Hepatocyte (in vitro differentiated cells): ENCODE results near the gene MAS1. TPM values are rescaled to one million over a fixed set of nuclear protein-coding genes. Genes with fewer than 3 reads are reported as not detected.

ENCODE experiments used
- DNase-seq: peaks from one replicate; pipeline ENCODE4 v3.0.0-alpha.2; 2016; ENCODE audit warnings: low spot score
- H2AFZ ChIP-seq: fragments of 200-600 bp; sonication (generic); 2 replicates; pipeline ENCODE4 v1.6.0; 2016; ENCODE audit warnings: antibody characterized with exemption, mild to moderate bottlenecking
- H3K27ac ChIP-seq: fragments of 200-600 bp; sonication (generic); 2 replicates; pipeline ENCODE4 v1.5.1; 2016; ENCODE audit warnings: mild to moderate bottlenecking
- H3K27me3 ChIP-seq: fragments of 200-600 bp; sonication (generic); 2 replicates; pipeline ENCODE4 v1.6.1; 2016
- H3K36me3 ChIP-seq: fragments of 200-600 bp; sonication (generic); replicated peaks from 2 replicates; pipeline ENCODE4 v1.5.1; 2016; ENCODE audit warnings: low read depth; ENCODE audit not compliant: insufficient read depth
- H3K4me1 ChIP-seq: fragments of 200-600 bp; sonication (generic); 2 replicates; pipeline ENCODE4 v1.5.1; 2016; ENCODE audit warnings: mild to moderate bottlenecking, moderate library complexity; ENCODE audit not compliant: insufficient read depth
- H3K4me2 ChIP-seq: fragments of 200-600 bp; sonication (generic); 2 replicates; pipeline ENCODE4 v1.6.0; 2016
- H3K4me3 ChIP-seq: fragments of 200-600 bp; sonication (generic); 2 replicates; pipeline ENCODE4 v1.5.1; 2016; ENCODE audit warnings: mild to moderate bottlenecking
- H3K79me2 ChIP-seq: fragments of 200-600 bp; sonication (generic); 2 replicates; pipeline ENCODE4 v1.6.0; 2017; ENCODE audit warnings: mild to moderate bottlenecking
- H3K9me2 ChIP-seq: fragments of 200-600 bp; sonication (generic); replicated peaks from 2 replicates; pipeline ENCODE4 v1.6.0; 2017; ENCODE audit warnings: mild to moderate bottlenecking; ENCODE audit not compliant: insufficient read depth
- H3K9me3 ChIP-seq: fragments of 200-600 bp; sonication (generic); 2 replicates; pipeline ENCODE4 v1.5.1; 2016; ENCODE audit warnings: low read depth, mild to moderate bottlenecking
- H4K20me1 ChIP-seq: fragments of 200-600 bp; sonication (generic); 2 replicates; pipeline ENCODE4 v1.6.0; 2016; ENCODE audit warnings: mild to moderate bottlenecking; ENCODE audit not compliant: insufficient read depth, poor library complexity, severe bottlenecking
- CTCF ChIP-seq: fragments of 200-600 bp; sonication (generic); IDR thresholded peaks from 2 replicates; pipeline ENCODE4 v1.5.1; 2016; ENCODE audit warnings: antibody characterized with exemption, mild to moderate bottlenecking; ENCODE audit not compliant: poor library complexity
- EZH2 ChIP-seq: fragments of 200-600 bp; sonication (generic); IDR thresholded peaks from 2 replicates; pipeline ENCODE4 v1.6.1; 2016; ENCODE audit warnings: antibody characterized with exemption, mild to moderate bottlenecking, borderline replicate concordance
- EZH2phosphoT487 ChIP-seq: fragments of 200-600 bp; sonication (generic); IDR thresholded peaks from one replicate; pipeline ENCODE4 v1.6.1; 2018; ENCODE audit warnings: antibody characterized with exemption, mild to moderate bottlenecking, low read depth, moderate library complexity; ENCODE audit not compliant: unreplicated experiment, severe bottlenecking
- WGBS: methylation state at CpG from one replicate; pipeline ENCODE4 v1.1.6; 2016; ENCODE audit warnings: low lambda C conversion rate; ENCODE audit errors: missing lambda C conversion rate; 5-methylcytosine and 5-hydroxymethylcytosine counted together
- polyA plus RNA-seq: library from polyadenylated mRNA; unstranded; fragments of >200 nt; fragmentation: Nextera tagmentation; extraction: Ambion mirVana; gene quantifications from 2 replicates; pipeline ENCODE4 v1.2.1, GENCODE V29; 2016
- total RNA-seq: library from RNA; depleted of rRNA; stranded (reverse); fragments of >200 nt; gene quantifications from 2 replicates; pipeline ENCODE4 v1.2.3, GENCODE V29; 2014

MAS1 gene
- total and polyA plus RNA-seq, 2 experiments from 2014 or later: not detected

GRCh38 chr6:159913862-159914564 is 23.2 kb downstream of the MAS1 start:
- no peaks in the 10 kb centered on the region for H3K36me3 ChIP-seq
- TF ChIP-seq EZH2 (no peak), CTCF (no peak)

GRCh38 chr6:159914565-159914923 is 23.8 kb downstream of the MAS1 start:
- no peak for DNase-seq
- H3K4me1 ChIP-seq: no peaks in the 10 kb centered on the region
- no peaks in the 10 kb centered on the region for H3K9me2 ChIP-seq
- H3K4me2 ChIP-seq: no peak overlapping the region
- no peak overlapping the region for H3K27ac ChIP-seq
- H4K20me1 ChIP-seq: no peaks in the 10 kb centered on the region
- no peak overlapping the region for H3K4me3 ChIP-seq
- WGBS: 78% methylated on average over 3 of the region's 3 CpGs
- TF ChIP-seq EZH2phosphoT487: no peak
- no peak for TF ChIP-seq CTCF
- no peak for TF ChIP-seq EZH2
- H3K79me2 ChIP-seq: no peaks in the 10 kb centered on the region
- H2AFZ ChIP-seq: no peak overlapping the region
- H3K36me3 ChIP-seq: no peaks in the 10 kb centered on the region
- peaks cover 4% of the 10 kb centered on the region for H3K27me3 ChIP-seq
- H3K9me3 ChIP-seq: no peaks in the 10 kb centered on the region

More at GRCh38 chr6:159913862-159914564, 23.2 kb downstream of the MAS1 start:
- no peak for DNase-seq
- no peak overlapping the region for H3K4me3 ChIP-seq
- 71% methylated on average over 6 of the region's 6 CpGs for WGBS
- no peaks in the 10 kb centered on the region for H3K4me1 ChIP-seq
- no peaks in the 10 kb centered on the region for H3K9me3 ChIP-seq
- H3K27me3 ChIP-seq: peaks cover 4% of the 10 kb centered on the region
- no peak overlapping the region for H3K27ac ChIP-seq
- no peaks in the 10 kb centered on the region for H4K20me1 ChIP-seq
- no peak overlapping the region for H3K4me2 ChIP-seq
- H2AFZ ChIP-seq: no peak overlapping the region
- H3K79me2 ChIP-seq: no peaks in the 10 kb centered on the region
- no peaks in the 10 kb centered on the region for H3K9me2 ChIP-seq

GRCh38 chr6:159915397-159915796 is 24.6 kb downstream of the MAS1 start:
- H2AFZ ChIP-seq: no peak overlapping the region
- H3K9me3 ChIP-seq: no peaks in the 10 kb centered on the region
- no peaks in the 10 kb centered on the region for H4K20me1 ChIP-seq
- 75% methylated on average over 2 of the region's 2 CpGs for WGBS
- H3K4me2 ChIP-seq: no peak overlapping the region
- no peaks in the 10 kb centered on the region for H3K9me2 ChIP-seq
- DNase-seq: no peak
- TF ChIP-seq EZH2: no peak
- no peak for TF ChIP-seq EZH2phosphoT487
- TF ChIP-seq CTCF: no peak
- no peaks in the 10 kb centered on the region for H3K79me2 ChIP-seq
- no peak overlapping the region for H3K27ac ChIP-seq
- H3K4me3 ChIP-seq: no peak overlapping the region
- H3K27me3 ChIP-seq: no peaks in the 10 kb centered on the region
- no peaks in the 10 kb centered on the region for H3K36me3 ChIP-seq
- H3K4me1 ChIP-seq: no peaks in the 10 kb centered on the region

- Histone ChIP-seq H4K20me1 (no peaks in the 10 kb centered on the region), H3K27me3 (no peaks in the 10 kb centered on the region), H3K4me2 (no peak overlapping the region), H3K36me3 (no peaks in the 10 kb centered on the region), H3K9me2 (no peaks in the 10 kb centered on the region), H3K27ac (no peak overlapping the region), H3K9me3 (no peaks in the 10 kb centered on the region), H3K4me1 (no peaks in the 10 kb centered on the region), H2AFZ (no peak overlapping the region), H3K4me3 (no peak overlapping the region), H3K79me2 (no peaks in the 10 kb centered on the region)
- TF ChIP-seq EZH2phosphoT487 (no peak), EZH2 (no peak), CTCF (no peak)
- 93% methylated on average over 4 of the region's 4 CpGs for WGBS
- DNase-seq: no peak
Observed at GRCh38 chr6:159916237-159916636, 25.4 kb downstream of the MAS1 start.
